Measurements from ENCODE around the gene NEK11.

GRCh38 chr3:131260525-131260924 lies 233.8 kb downstream of the NEK11 start:
- no peak for TF ChIP-seq CTCF (IDR thresholded peaks at IDR 0.05)
- TF ChIP-seq POLR2A (IDR thresholded peaks at IDR 0.05): no peak
